ENCODE results near the gene CBR4.

DNA sequence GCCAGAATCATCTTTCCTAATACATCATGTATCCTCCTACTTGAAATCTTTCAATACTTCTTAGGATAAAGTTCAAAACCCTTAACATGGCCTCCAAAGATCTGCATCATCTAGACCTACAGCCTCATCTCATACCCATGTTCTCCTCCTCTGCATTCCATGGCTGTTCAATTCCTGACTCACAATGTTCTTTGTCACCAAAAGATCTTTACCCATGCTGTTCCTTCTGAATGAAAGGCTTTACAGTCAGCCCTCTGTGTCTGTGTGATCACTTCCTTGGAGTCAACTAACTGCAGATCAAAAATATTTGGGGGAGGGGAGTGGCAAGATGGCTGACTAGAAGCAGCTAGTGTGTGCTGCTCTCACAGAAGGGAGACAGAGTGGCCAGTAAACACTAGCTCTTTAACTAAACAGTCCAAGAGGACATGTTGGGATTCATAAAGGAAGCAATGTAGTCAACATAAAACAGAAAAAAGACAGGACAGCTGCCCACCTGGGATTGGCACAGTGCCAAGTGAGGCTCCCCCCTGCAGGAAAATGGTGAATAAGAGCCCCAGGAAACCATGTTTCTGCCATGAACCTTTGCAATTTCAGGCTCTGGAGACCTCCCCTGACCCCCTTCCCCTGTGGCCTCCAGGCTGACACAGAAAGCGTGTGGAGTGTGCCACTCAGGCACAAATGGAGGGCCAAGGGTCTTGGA is 31.9 kb downstream of the CBR4 start:
- TF ChIP-seq EZH2phosphoT487 (IDR thresholded peaks at IDR 0.05; ENCODE audit: insufficient read depth, low read depth), result no peak
- TF ChIP-seq EZH2 (IDR thresholded peaks at IDR 0.05; ENCODE audit: insufficient read depth, poor library complexity, severe bottlenecking), result no peak

All from GM23248 (cell line).